NOMO-1 treated with DMSO at 0.1 percent for 48 hours (cell line): ENCODE results near the gene CFAP20DC.
"Not testable (repeated sequence)": the region's sequence is repeated elsewhere in the genome, so short reads cannot be mapped to it uniquely, and the experiment has no call there.

Source experiments
- DNase-seq: peaks from one replicate; lab custom pipeline; 2025; ENCODE audit not compliant: unreplicated experiment; lab: John Stamatoyannopoulos, UW

The CFAP20DC gene

GRCh38 chr3:58965865-58966264 lies 84.0 kb downstream of the CFAP20DC start:
- DNase-seq = no peak

GRCh38 chr3:58963928-58964503 lies 85.8 kb downstream of the CFAP20DC start:
- no peak for DNase-seq

GRCh38 chr3:58962816-58963215 lies 87.0 kb downstream of the CFAP20DC start:
- no peak for DNase-seq

- no peak for DNase-seq
These were observed 87.7 kb downstream of the CFAP20DC start for GRCh38 chr3:58962040-58962651.

- DNase-seq = no peak
These were observed 94.5 kb downstream of the CFAP20DC start for GRCh38 chr3:58955308-58955707.

GRCh38 chr3:58953288-58953687 lies 96.5 kb downstream of the CFAP20DC start:
- DNase-seq = no peak

GRCh38 chr3:58952128-58952917 lies 97.5 kb downstream of the CFAP20DC start:
- DNase-seq = no peak

GRCh38 chr3:58948018-58948417 lies 101.8 kb downstream of the CFAP20DC start:
- no peak for DNase-seq

- DNase-seq = no peak
These were observed 103.0 kb downstream of the CFAP20DC start for GRCh38 chr3:58946875-58947274.

- DNase-seq = no peak
These were observed 111.8 kb downstream of the CFAP20DC start for GRCh38 chr3:58938057-58938456.

- no peak for DNase-seq
These were observed 125.2 kb downstream of the CFAP20DC start for GRCh38 chr3:58924578-58924977.

GRCh38 chr3:58900386-58900785 lies 149.4 kb downstream of the CFAP20DC start:
- DNase-seq = no peak

- no peak for DNase-seq
These were observed 149.9 kb downstream of the CFAP20DC start for GRCh38 chr3:58899953-58900298.

GRCh38 chr3:58899159-58899952 lies 150.5 kb downstream of the CFAP20DC start:
- DNase-seq = no peak

GRCh38 chr3:58898513-58898912 lies 151.3 kb downstream of the CFAP20DC start:
- DNase-seq = no peak

- DNase-seq = no peak
These were observed 152.2 kb downstream of the CFAP20DC start for GRCh38 chr3:58897646-58898045.

- DNase-seq = not testable (repeated sequence)
These were observed 154.1 kb downstream of the CFAP20DC start for GRCh38 chr3:58895678-58896077.

- DNase-seq = not testable (repeated sequence)
These were observed 157.3 kb downstream of the CFAP20DC start for GRCh38 chr3:58892526-58892925.

- DNase-seq = no peak
These were observed 161.7 kb downstream of the CFAP20DC start for GRCh38 chr3:58888087-58888486.

GRCh38 chr3:58884453-58884852 lies 165.4 kb downstream of the CFAP20DC start:
- no peak for DNase-seq

- DNase-seq = no peak
These were observed 169.6 kb downstream of the CFAP20DC start for GRCh38 chr3:58880182-58880581.

- DNase-seq = no peak
These were observed 175.0 kb downstream of the CFAP20DC start for GRCh38 chr3:58874795-58875194.
